Skeletal muscle tissue (tissue), 4 donors: ENCODE measurements around the gene ATXN7. TPM values are rescaled to one million over a fixed set of nuclear protein-coding genes. Genes with fewer than 3 reads are reported as not detected.
A peak's percentile ranks its signal among the peaks of the same experiment; 100 is the strongest.

Experiments
- H3K27ac ChIP-seq: one replicate; pipeline ENCODE4 v1.7.0; 2013; ENCODE audit warnings: mild to moderate bottlenecking, low read depth, low read length, inconsistent platforms
- H3K27me3 ChIP-seq, 3 donors: one replicate each; pipeline ENCODE4 v1.7.0; 2013; ENCODE audit warnings: low read length in 3 of 3; ENCODE audit not compliant: control insufficient read depth in 3 of 3, insufficient read depth in 3 of 3
- H3K36me3 ChIP-seq, 3 donors: one replicate each; pipeline ENCODE4 v1.7.0; 2013; ENCODE audit warnings: low read length in 3 of 3; ENCODE audit not compliant: control insufficient read depth in 3 of 3, insufficient read depth in 3 of 3
- H3K4me1 ChIP-seq, 3 donors: one replicate each; pipeline ENCODE4 v1.7.0; 2013; ENCODE audit warnings: low read length in 3 of 3, mild to moderate bottlenecking in 3 of 3; ENCODE audit not compliant: control insufficient read depth in 3 of 3, insufficient read depth in 3 of 3
- H3K4me3 ChIP-seq, 3 donors: one replicate each; pipeline ENCODE4 v1.7.0; 2013; ENCODE audit warnings: low read length in 3 of 3
- H3K9ac ChIP-seq, 3 donors: one replicate each; pipeline ENCODE4 v1.7.0; 2013; ENCODE audit warnings: low read length in 3 of 3, mild to moderate bottlenecking in 3 of 3, moderate library complexity in 2 of 3, low read depth in 1 of 3
- H3K9me3 ChIP-seq, 3 donors: one replicate each; pipeline ENCODE4 v1.7.0; 2013; ENCODE audit warnings: low read length in 3 of 3; ENCODE audit not compliant: control insufficient read depth in 3 of 3
- total RNA-seq: library from RNA; depleted of rRNA; stranded (reverse); fragments of >200 nt; gene quantifications from one replicate; pipeline ENCODE4 v1.2.3, GENCODE V29; 2014
- donor health status: Osteomylitis.

Gene ATXN7
- total RNA-seq, 1 donor from 2014 or later, result 8.4 TPM

GRCh38 chr3:63845215-63845614, 18.5 kb upstream of the ATXN7 start:
- no peaks in the 10 kb centered on the region for H3K4me1 ChIP-seq
- H3K27me3 ChIP-seq, result no peaks in the 10 kb centered on the region
- no peaks in the 10 kb centered on the region for H3K36me3 ChIP-seq
- H3K9me3 ChIP-seq, result no peaks in the 10 kb centered on the region
- peak overlapping the region; percentile 33 for H3K27ac ChIP-seq
- H3K4me3 ChIP-seq, result no peak overlapping the region
- no peak overlapping the region for H3K9ac ChIP-seq

GRCh38 chr3:63847718-63848450, 15.8 kb upstream of the ATXN7 start:
- Histone ChIP-seq H3K4me1 (no peaks in the 10 kb centered on the region), H3K9me3 (no peaks in the 10 kb centered on the region), H3K9ac (no peak overlapping the region), H3K27ac (no peak overlapping the region), H3K36me3 (no peaks in the 10 kb centered on the region), H3K4me3 (no peak overlapping the region), H3K27me3 (no peaks in the 10 kb centered on the region)

- Histone ChIP-seq H3K36me3 (no peaks in the 10 kb centered on the region), H3K4me3 (no peak overlapping the region), H3K9ac (no peak overlapping the region), H3K27ac (no peak overlapping the region), H3K27me3 (no peaks in the 10 kb centered on the region), H3K9me3 (no peaks in the 10 kb centered on the region), H3K4me1 (no peaks in the 10 kb centered on the region)
Observed at GRCh38 chr3:63849175-63849574, 14.5 kb upstream of the ATXN7 start.

- H3K4me1 ChIP-seq, result no peaks in the 10 kb centered on the region
Observed at GRCh38 chr3:63851287-63851686, 12.4 kb upstream of the ATXN7 start.

GRCh38 chr3:63853106-63853505, 10.6 kb upstream of the ATXN7 start:
- Histone ChIP-seq H3K27me3 (no peaks in the 10 kb centered on the region), H3K4me3 (no peak overlapping the region), H3K36me3 (no peaks in the 10 kb centered on the region), H3K9me3 (no peaks in the 10 kb centered on the region), H3K27ac (no peak overlapping the region), H3K4me1 (no peaks in the 10 kb centered on the region), H3K9ac (no peak overlapping the region)

More at GRCh38 chr3:63851287-63851686, 12.4 kb upstream of the ATXN7 start:
- H3K36me3 ChIP-seq, result no peaks in the 10 kb centered on the region
- no peak overlapping the region for H3K9ac ChIP-seq
- H3K27ac ChIP-seq, result no peak overlapping the region
- no peaks in the 10 kb centered on the region for H3K9me3 ChIP-seq
- H3K27me3 ChIP-seq, result no peaks in the 10 kb centered on the region
- H3K4me3 ChIP-seq, result no peak overlapping the region

GRCh38 chr3:63855333-63855940, 8.2 kb upstream of the ATXN7 start:
- H3K9me3 ChIP-seq, result no peaks in the 10 kb centered on the region
- no peak overlapping the region for H3K9ac ChIP-seq
- no peak overlapping the region for H3K4me3 ChIP-seq
- H3K27me3 ChIP-seq, result no peaks in the 10 kb centered on the region
- no peaks in the 10 kb centered on the region for H3K36me3 ChIP-seq
- H3K27ac ChIP-seq, result no peak overlapping the region
- peaks cover 0 to 4% (median 0%) of the 10 kb centered on the region in 3 donors for H3K4me1 ChIP-seq

- no peaks in the 10 kb centered on the region for H3K9me3 ChIP-seq
- H3K4me1 ChIP-seq, result peaks cover 0 to 17% (median 0%) of the 10 kb centered on the region in 3 donors
- no peak overlapping the region for H3K4me3 ChIP-seq
- no peaks in the 10 kb centered on the region for H3K36me3 ChIP-seq
- H3K27me3 ChIP-seq, result no peaks in the 10 kb centered on the region
- no peak overlapping the region for H3K9ac ChIP-seq
- H3K27ac ChIP-seq, result no peak overlapping the region
Observed at GRCh38 chr3:63857311-63857710, 6.4 kb upstream of the ATXN7 start.

GRCh38 chr3:63860776-63861175, 2.9 kb upstream of the ATXN7 start:
- H3K27me3 ChIP-seq, result no peaks in the 10 kb centered on the region
- H3K4me3 ChIP-seq, result no peak overlapping the region
- H3K36me3 ChIP-seq, result no peaks in the 10 kb centered on the region
- H3K9me3 ChIP-seq, result no peaks in the 10 kb centered on the region
- peak overlapping the region in 1 of 3 donors; percentile 26 for H3K9ac ChIP-seq
- H3K27ac ChIP-seq, result no peak overlapping the region
- peaks cover 5 to 30% (median 12%) of the 10 kb centered on the region in 3 donors for H3K4me1 ChIP-seq

- Histone ChIP-seq H3K9ac (no peak overlapping the region), H3K4me1 (peaks cover 5 to 30% (median 12%) of the 10 kb centered on the region in 3 donors), H3K9me3 (no peaks in the 10 kb centered on the region), H3K36me3 (no peaks in the 10 kb centered on the region), H3K27ac (no peak overlapping the region), H3K27me3 (no peaks in the 10 kb centered on the region), H3K4me3 (no peak overlapping the region)
Observed at GRCh38 chr3:63861306-63861705, 2.4 kb upstream of the ATXN7 start.

- Histone ChIP-seq H3K9ac (peak overlapping the region; percentile 87 to 97 (median 92)), H3K27me3 (no peaks in the 10 kb centered on the region), H3K4me1 (peaks cover 5 to 30% (median 12%) of the 10 kb centered on the region in 3 donors), H3K36me3 (no peaks in the 10 kb centered on the region), H3K4me3 (peak overlapping the region; percentile 80 to 91 (median 87)), H3K9me3 (no peaks in the 10 kb centered on the region), H3K27ac (peak overlapping the region; percentile 89)
Observed at GRCh38 chr3:63862804-63863149, 890 bp upstream of the ATXN7 start.
